HEK293 (cell line): ENCODE data around the gene SPACA7.

ENCODE experiments used
- CTCF ChIA-PET: fragments of 350-600 bp; formaldehyde crosslinking; extraction: SDS; loops from one replicate; lab custom pipeline; 2021; ENCODE audit warnings: antibody characterized with exemption; lab: Yijun Ruan, JAX
- POLR2A ChIA-PET: fragments of 300-600 bp; formaldehyde crosslinking; extraction: SDS; loops from one replicate; lab custom pipeline; 2020; ENCODE audit warnings: antibody characterized with exemption, inconsistent platforms; lab: Yijun Ruan, JAX
- H3K27ac ChIP-seq: fragments of 200-500 bp; sonication (Bioruptor generic); 2 replicates; pipeline ENCODE4 v1.5.1; 2014; ENCODE audit warnings: low read depth, low read length, control low read depth, inconsistent platforms; ENCODE audit errors: extremely low read depth
- H3K36me3 ChIP-seq, 2 experiments: fragments of 200-500 bp in 1 of 2; sonication (Bioruptor generic) in 1 of 2; 1 replicate in 1 of 2; 2 replicates in 1 of 2; pipeline ENCODE4 v1.5.1; 2014 to 2017; ENCODE audit warnings: inconsistent platforms in 2 of 2, low read length in 2 of 2; ENCODE audit not compliant: control insufficient read depth in 2 of 2, insufficient read depth in 1 of 2
- H3K4me1 ChIP-seq: fragments of 200-500 bp; sonication (Bioruptor generic); 2 replicates; pipeline ENCODE4 v1.5.1; 2014; ENCODE audit warnings: mild to moderate bottlenecking, low read length, inconsistent platforms; ENCODE audit not compliant: control insufficient read depth, insufficient read depth
- H3K4me3 ChIP-seq: 2 replicates; pipeline ENCODE4 v1.5.1; 2011; ENCODE audit warnings: low read depth, mild to moderate bottlenecking, control low read depth, low read length, moderate library complexity
- H3K9me3 ChIP-seq: fragments of 200-500 bp; sonication (Bioruptor generic); 2 replicates; pipeline ENCODE4 v1.5.1; 2014; ENCODE audit warnings: low read depth, low read length, inconsistent platforms; ENCODE audit not compliant: control insufficient read depth, insufficient read depth
- FEZF1 ChIP-seq: fragments of 450-650 bp; formaldehyde crosslinking; IDR thresholded peaks from 2 replicates; pipeline ENCODE4 v1.5.1; 2016; ENCODE audit warnings: missing biosample characterization, missing genetic modification characterization
- GLIS1 ChIP-seq: fragments of 450-650 bp; formaldehyde crosslinking; IDR thresholded peaks from 2 replicates; pipeline ENCODE4 v1.5.1; 2016; ENCODE audit warnings: missing biosample characterization, missing genetic modification characterization
- PRDM1 ChIP-seq: fragments of 450-650 bp; formaldehyde crosslinking; IDR thresholded peaks from 2 replicates; pipeline ENCODE4; 2016; ENCODE audit warnings: missing biosample characterization, missing genetic modification characterization
- PRDM2 ChIP-seq: fragments of 450-650 bp; formaldehyde crosslinking; IDR thresholded peaks from 2 replicates; pipeline ENCODE4 v1.5.1; 2016; ENCODE audit warnings: missing biosample characterization, missing genetic modification characterization, borderline replicate concordance
- REPIN1 ChIP-seq: fragments of 450-650 bp; formaldehyde crosslinking; IDR thresholded peaks from 2 replicates; pipeline ENCODE4 v1.5.1; 2017; ENCODE audit warnings: missing biosample characterization, missing genetic modification characterization, low read depth
- REST ChIP-seq: fragments of 450-650 bp; formaldehyde crosslinking; IDR thresholded peaks from 2 replicates; pipeline ENCODE4 v1.5.1; 2016; ENCODE audit warnings: missing biosample characterization, missing genetic modification characterization
- TSHZ1 ChIP-seq: fragments of 450-650 bp; formaldehyde crosslinking; IDR thresholded peaks from 2 replicates; pipeline ENCODE4 v1.5.1; 2016; ENCODE audit warnings: missing biosample characterization, missing genetic modification characterization, borderline replicate concordance
- ZNF26 ChIP-seq: fragments of 450-650 bp; formaldehyde crosslinking; IDR thresholded peaks from 2 replicates; pipeline ENCODE4 v1.5.1; 2016; ENCODE audit warnings: missing biosample characterization, missing genetic modification characterization
- ZNF362 ChIP-seq: fragments of 450-650 bp; formaldehyde crosslinking; IDR thresholded peaks from 2 replicates; pipeline ENCODE4 v1.5.1; 2016; ENCODE audit warnings: missing biosample characterization, missing genetic modification characterization
- ZNF423 ChIP-seq: fragments of 450-650 bp; formaldehyde crosslinking; IDR thresholded peaks from 2 replicates; pipeline ENCODE4 v1.5.1; 2016; ENCODE audit warnings: missing biosample characterization, missing genetic modification characterization
- ZNF433 ChIP-seq: fragments of 450-650 bp; formaldehyde crosslinking; IDR thresholded peaks from 2 replicates; pipeline ENCODE4 v1.5.1; 2016; ENCODE audit warnings: missing biosample characterization, missing genetic modification characterization, low read depth
- ZNF473 ChIP-seq: fragments of 450-650 bp; formaldehyde crosslinking; IDR thresholded peaks from 2 replicates; pipeline ENCODE4 v1.5.1; 2017; ENCODE audit warnings: missing biosample characterization, missing genetic modification characterization
- ZNF544 ChIP-seq: fragments of 450-650 bp; formaldehyde crosslinking; IDR thresholded peaks from 2 replicates; pipeline ENCODE4 v1.5.0; 2017; ENCODE audit warnings: missing biosample characterization, missing genetic modification characterization
- ZNF561 ChIP-seq: fragments of 450-650 bp; IDR thresholded peaks from 2 replicates; pipeline ENCODE4 v1.5.1; 2018; ENCODE audit warnings: missing biosample characterization, missing genetic modification characterization, borderline replicate concordance
- ZNF658 ChIP-seq: fragments of 450-650 bp; formaldehyde crosslinking; IDR thresholded peaks from 2 replicates; pipeline ENCODE4; 2016; ENCODE audit warnings: missing biosample characterization, missing genetic modification characterization
- ZNF670 ChIP-seq: fragments of 450-650 bp; formaldehyde crosslinking; IDR thresholded peaks from 2 replicates; pipeline ENCODE4 v1.5.1; 2016; ENCODE audit warnings: missing biosample characterization, missing genetic modification characterization, low read depth
- ZNF768 ChIP-seq: fragments of 450-650 bp; formaldehyde crosslinking; IDR thresholded peaks from 2 replicates; pipeline ENCODE4 v1.5.1; 2018; ENCODE audit warnings: missing biosample characterization, mild to moderate bottlenecking, missing genetic modification characterization

Gene SPACA7

GRCh38 chr13:112335135-112335534 lies 41.0 kb upstream of the SPACA7 start:
- Histone ChIP-seq H3K9me3 (no peaks in the 10 kb centered on the region), H3K4me1 (no peaks in the 10 kb centered on the region), H3K4me3 (no peak overlapping the region), H3K36me3 (no peaks in the 10 kb centered on the region), H3K27ac (no peak overlapping the region)
- TF ChIP-seq ZNF658 (tag by site-specific recombination), result no peak
- no peak for TF ChIP-seq ZNF670 (tag by site-specific recombination)
- TF ChIP-seq ZNF26 (tag by site-specific recombination), result no peak
- TF ChIP-seq FEZF1, result no peak
- TF ChIP-seq ZNF544 (tag by site-specific recombination), result no peak
- TF ChIP-seq ZNF433 (tag by site-specific recombination), result no peak
- TF ChIP-seq ZNF362 (tag by site-specific recombination), result no peak
- no peak for TF ChIP-seq ZNF423 (tag by site-specific recombination)
- TF ChIP-seq PRDM2 (tag by site-specific recombination), result no peak
- TF ChIP-seq TSHZ1 (tag by site-specific recombination), result no peak
- no peak for TF ChIP-seq GLIS1 (tag by site-specific recombination)
- no peak for TF ChIP-seq REST (tag by site-specific recombination)
- TF ChIP-seq ZNF473, result no peak
- TF ChIP-seq REPIN1 (tag by site-specific recombination), result no peak
- TF ChIP-seq ZNF561 (tag by site-specific recombination), result no peak
- no peak for TF ChIP-seq ZNF768 (tag by site-specific recombination)
- no peak for TF ChIP-seq PRDM1
- ChIA-PET POLR2A (no interaction called here), CTCF (interaction anchor here (1.0 kb wide), 1 partner anchor 108 kb away, joined by 4 read pairs; no protein-coding TSS in a partner anchor)
